Loucy (cell line): ENCODE data around the gene ATXN2.

Experiments used
- H2AFZ ChIP-seq: fragments of 200-600 bp; sonication (generic); 2 replicates; pipeline ENCODE4 v1.6.0; 2016; ENCODE audit warnings: antibody characterized with exemption, mild to moderate bottlenecking, low read length, moderate library complexity
- H3F3A ChIP-seq: fragments of 200-600 bp; 2 replicates; pipeline ENCODE4 v1.6.0; 2016; ENCODE audit warnings: antibody characterized with exemption, low read depth, mild to moderate bottlenecking
- H3K27me3 ChIP-seq: fragments of 200-600 bp; sonication (generic); 2 replicates; pipeline ENCODE4 v1.6.1; 2014; ENCODE audit warnings: low read length, mild to moderate bottlenecking; ENCODE audit not compliant: insufficient read depth, poor library complexity, severe bottlenecking
- H3K36me3 ChIP-seq: fragments of 200-600 bp; sonication (generic); 2 replicates; pipeline ENCODE4 v1.6.1; 2016; ENCODE audit warnings: low read length; ENCODE audit not compliant: insufficient read depth
- H3K4me1 ChIP-seq: fragments of 200-600 bp; sonication (generic); 2 replicates; pipeline ENCODE4 v1.5.1; 2014; ENCODE audit warnings: low read length, mild to moderate bottlenecking; ENCODE audit not compliant: insufficient read depth, poor library complexity, severe bottlenecking
- H3K4me2 ChIP-seq: fragments of 200-600 bp; sonication (generic); 2 replicates; pipeline ENCODE4 v1.6.0; 2014; ENCODE audit warnings: antibody characterized with exemption, low read length, low read depth, mild to moderate bottlenecking; ENCODE audit not compliant: poor library complexity, severe bottlenecking
- H3K4me3 ChIP-seq: fragments of 200-600 bp; sonication (generic); 2 replicates; pipeline ENCODE4 v1.5.1; 2014; ENCODE audit warnings: low read length, mild to moderate bottlenecking, mixed read lengths; ENCODE audit not compliant: poor library complexity, severe bottlenecking
- H3K79me2 ChIP-seq: fragments of 200-600 bp; sonication (generic); 2 replicates; pipeline ENCODE4 v1.6.1; 2014; ENCODE audit warnings: low read length; ENCODE audit not compliant: insufficient read depth
- H3K9ac ChIP-seq: fragments of 200-600 bp; sonication (generic); 2 replicates; pipeline ENCODE4 v1.6.0; 2014; ENCODE audit warnings: mild to moderate bottlenecking, low read depth, low read length, moderate library complexity; ENCODE audit not compliant: poor library complexity, severe bottlenecking
- H3K9me2 ChIP-seq: fragments of 200-600 bp; sonication (generic); replicated peaks from 2 replicates; pipeline ENCODE4 v1.6.1; 2016; ENCODE audit warnings: low read depth, low read length, mixed read lengths
- H3K9me3 ChIP-seq: fragments of 200-600 bp; sonication (generic); 2 replicates; pipeline ENCODE4 v1.6.1; 2014; ENCODE audit warnings: mild to moderate bottlenecking, antibody characterized with exemption, low read length, low read depth; ENCODE audit not compliant: insufficient read depth
- H4K20me1 ChIP-seq: fragments of 200-600 bp; sonication (generic); 2 replicates; pipeline ENCODE4 v1.6.0; 2014; ENCODE audit warnings: antibody characterized with exemption, low read length, mild to moderate bottlenecking; ENCODE audit not compliant: insufficient read depth, poor library complexity, severe bottlenecking
- CTCF ChIP-seq: fragments of 200-600 bp; sonication (generic); conservative IDR thresholded peaks from 2 replicates; pipeline ENCODE4 v1.5.1; 2014; ENCODE audit warnings: mild to moderate bottlenecking, antibody characterized with exemption, low read length
- EZH2phosphoT487 ChIP-seq: fragments of 200-600 bp; IDR thresholded peaks from 2 replicates; pipeline ENCODE4 v1.6.1; 2018; ENCODE audit warnings: antibody characterized with exemption, mild to moderate bottlenecking, moderate library complexity, borderline replicate concordance

Gene ATXN2

GRCh38 chr12:111406474-111407376, 192.4 kb downstream of the ATXN2 start:
- H3K36me3 ChIP-seq, result no peaks in the 10 kb centered on the region
- H4K20me1 ChIP-seq, result peaks cover 55% of the 10 kb centered on the region
- no peaks in the 10 kb centered on the region for H3F3A ChIP-seq
- TF ChIP-seq EZH2phosphoT487, result no peak
- peaks cover 58% of the 10 kb centered on the region for H3K79me2 ChIP-seq
- peak overlapping the region; percentile 97 for H3K4me3 ChIP-seq
- H3K4me2 ChIP-seq, result peak overlapping the region; percentile 99
- H3K27me3 ChIP-seq, result peaks cover 9% of the 10 kb centered on the region
- peaks cover 59% of the 10 kb centered on the region for H3K4me1 ChIP-seq
- H2AFZ ChIP-seq, result peak overlapping the region; percentile 37; the same call in 1 of the 2 replicates
- peak overlapping the region; percentile 99 for H3K9ac ChIP-seq
- no peaks in the 10 kb centered on the region for H3K9me3 ChIP-seq
- no peaks in the 10 kb centered on the region for H3K9me2 ChIP-seq

- TF ChIP-seq CTCF (no peak), EZH2phosphoT487 (no peak)
- Histone ChIP-seq H3K79me2 (peaks cover 51% of the 10 kb centered on the region), H3K36me3 (no peaks in the 10 kb centered on the region), H3K9me2 (no peaks in the 10 kb centered on the region), H3K9me3 (no peaks in the 10 kb centered on the region), H3K27me3 (peaks cover 9% of the 10 kb centered on the region), H2AFZ (peak within 1 kb of the TSS; percentile 65; the same call in 1 of the 2 replicates), H3K4me2 (peak within 1 kb of the TSS; percentile 99), H4K20me1 (peaks cover 47% of the 10 kb centered on the region), H3F3A (no peaks in the 10 kb centered on the region), H3K4me3 (peak within 1 kb of the TSS; percentile 97), H3K9ac (peak within 1 kb of the TSS; percentile 99), H3K4me1 (peaks cover 51% of the 10 kb centered on the region)
Observed at GRCh38 chr12:111405859-111406473, 193.1 kb downstream of the ATXN2 start, which contains the start of gene SH2B3. TSS of gene SH2B3 (plus strand) at chr12:111405923. CDS start at chr12:111418146, 12,223 bp downstream.

- Histone ChIP-seq H3K9ac (peak overlapping the region; percentile 68), H3K4me2 (peak overlapping the region; percentile 77), H3K36me3 (no peaks in the 10 kb centered on the region), H3K9me2 (no peaks in the 10 kb centered on the region), H3K79me2 (peaks cover 44% of the 10 kb centered on the region), H3K9me3 (no peaks in the 10 kb centered on the region), H3K27me3 (peaks cover 9% of the 10 kb centered on the region), H3K4me1 (peaks cover 44% of the 10 kb centered on the region), H3K4me3 (peak overlapping the region; percentile 97), H4K20me1 (peaks cover 41% of the 10 kb centered on the region), H2AFZ (peak overlapping the region; percentile 65; the same call in 1 of the 2 replicates), H3F3A (no peaks in the 10 kb centered on the region)
- TF ChIP-seq EZH2phosphoT487 (no peak), CTCF (peak; percentile 53)
Observed at GRCh38 chr12:111405149-111405858, 193.8 kb downstream of the ATXN2 start.
